AG09319 (cell line): ENCODE measurements around the gene SYNRG.

ENCODE experiments used
- DNase-seq: peaks from one replicate; pipeline ENCODE4 v3.0.0-alpha.2; 2010; ENCODE audit warnings: low read depth; ENCODE audit errors: extremely low read depth
- TF ChIP-seq, protein P1 (sequence below): IDR thresholded peaks from 2 replicates; pipeline ENCODE4 v1.5.1; 2011; ENCODE audit warnings: low read depth, mild to moderate bottlenecking, inconsistent platforms, low read length, moderate library complexity

SYNRG gene

DNA sequence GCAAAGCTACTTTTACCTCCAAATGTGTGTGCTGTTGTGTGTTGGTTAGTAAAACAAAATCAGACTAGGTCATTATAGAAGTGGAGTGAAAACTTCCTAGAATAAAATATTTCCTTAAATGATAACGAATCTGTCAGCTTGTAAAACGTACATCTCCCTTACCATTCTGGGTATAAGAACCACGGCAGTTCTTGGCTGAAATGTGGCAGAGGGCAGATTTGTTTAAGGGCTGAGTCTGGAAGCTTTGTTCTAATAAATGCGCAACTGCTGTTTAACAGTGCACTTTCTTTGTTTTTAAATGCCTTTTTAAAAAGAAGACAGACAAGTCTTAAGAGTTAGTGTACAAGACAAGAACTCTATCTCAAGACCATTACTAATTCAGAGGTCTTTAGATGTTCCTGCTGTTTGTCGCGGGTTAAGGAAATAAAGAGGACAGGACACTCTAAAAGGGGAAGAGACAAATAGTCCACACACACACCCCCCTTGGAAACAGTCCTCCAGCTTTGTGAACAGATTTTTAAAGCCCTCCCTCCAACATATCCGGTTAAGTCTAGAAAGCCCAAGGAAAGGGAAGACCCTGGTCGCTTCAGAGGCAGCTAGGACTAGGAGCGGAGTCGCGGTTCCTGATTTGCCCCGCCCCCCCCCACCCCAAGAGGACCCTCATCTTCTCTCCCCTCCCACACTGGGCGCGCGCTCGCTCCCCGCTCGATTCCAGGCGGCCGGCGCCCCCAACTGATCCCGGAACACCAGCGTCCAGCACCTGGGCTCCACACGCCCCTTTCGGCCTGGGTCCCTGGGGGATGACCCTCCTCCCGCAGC, 658 bp downstream of the SYNRG start:
- TF ChIP-seq, protein P1, sequence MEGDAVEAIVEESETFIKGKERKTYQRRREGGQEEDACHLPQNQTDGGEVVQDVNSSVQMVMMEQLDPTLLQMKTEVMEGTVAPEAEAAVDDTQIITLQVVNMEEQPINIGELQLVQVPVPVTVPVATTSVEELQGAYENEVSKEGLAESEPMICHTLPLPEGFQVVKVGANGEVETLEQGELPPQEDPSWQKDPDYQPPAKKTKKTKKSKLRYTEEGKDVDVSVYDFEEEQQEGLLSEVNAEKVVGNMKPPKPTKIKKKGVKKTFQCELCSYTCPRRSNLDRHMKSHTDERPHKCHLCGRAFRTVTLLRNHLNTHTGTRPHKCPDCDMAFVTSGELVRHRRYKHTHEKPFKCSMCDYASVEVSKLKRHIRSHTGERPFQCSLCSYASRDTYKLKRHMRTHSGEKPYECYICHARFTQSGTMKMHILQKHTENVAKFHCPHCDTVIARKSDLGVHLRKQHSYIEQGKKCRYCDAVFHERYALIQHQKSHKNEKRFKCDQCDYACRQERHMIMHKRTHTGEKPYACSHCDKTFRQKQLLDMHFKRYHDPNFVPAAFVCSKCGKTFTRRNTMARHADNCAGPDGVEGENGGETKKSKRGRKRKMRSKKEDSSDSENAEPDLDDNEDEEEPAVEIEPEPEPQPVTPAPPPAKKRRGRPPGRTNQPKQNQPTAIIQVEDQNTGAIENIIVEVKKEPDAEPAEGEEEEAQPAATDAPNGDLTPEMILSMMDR = no peak
- no peak for DNase-seq

DNA sequence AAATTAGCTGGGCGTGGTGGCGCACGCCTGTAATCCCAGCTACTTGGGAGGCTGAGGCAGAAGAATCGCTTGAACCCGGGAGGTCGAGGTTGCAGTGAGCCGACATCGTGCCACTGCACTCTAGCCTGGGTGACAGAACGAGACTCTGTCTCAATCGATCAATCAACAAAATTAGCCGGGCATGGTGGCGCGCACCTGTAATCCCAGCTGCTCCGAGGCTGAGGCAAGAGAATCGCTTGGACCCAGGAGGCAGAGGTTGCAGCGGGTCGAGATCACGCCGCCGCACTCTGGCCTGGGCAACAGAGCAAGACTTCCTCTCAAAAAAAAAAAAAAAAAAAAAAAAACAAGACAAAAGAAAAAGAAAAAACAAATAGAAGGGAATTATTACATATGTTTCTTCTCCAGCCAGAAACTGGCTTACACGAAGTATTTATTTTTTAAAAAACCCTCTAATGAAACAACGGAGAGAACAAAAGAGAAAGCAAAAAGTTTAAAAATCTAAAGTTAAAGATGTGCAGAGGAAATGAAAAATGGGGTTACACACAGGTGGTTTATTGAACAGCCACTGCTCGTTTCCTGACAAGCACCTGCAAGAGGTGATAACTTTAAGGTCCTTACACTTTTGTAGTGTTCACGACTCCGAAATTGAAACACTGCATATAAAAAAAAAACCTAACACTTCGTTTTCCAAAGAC, 1.4 kb downstream of the SYNRG start:
- no peak for DNase-seq
- TF ChIP-seq, protein P1 = no peak

DNA sequence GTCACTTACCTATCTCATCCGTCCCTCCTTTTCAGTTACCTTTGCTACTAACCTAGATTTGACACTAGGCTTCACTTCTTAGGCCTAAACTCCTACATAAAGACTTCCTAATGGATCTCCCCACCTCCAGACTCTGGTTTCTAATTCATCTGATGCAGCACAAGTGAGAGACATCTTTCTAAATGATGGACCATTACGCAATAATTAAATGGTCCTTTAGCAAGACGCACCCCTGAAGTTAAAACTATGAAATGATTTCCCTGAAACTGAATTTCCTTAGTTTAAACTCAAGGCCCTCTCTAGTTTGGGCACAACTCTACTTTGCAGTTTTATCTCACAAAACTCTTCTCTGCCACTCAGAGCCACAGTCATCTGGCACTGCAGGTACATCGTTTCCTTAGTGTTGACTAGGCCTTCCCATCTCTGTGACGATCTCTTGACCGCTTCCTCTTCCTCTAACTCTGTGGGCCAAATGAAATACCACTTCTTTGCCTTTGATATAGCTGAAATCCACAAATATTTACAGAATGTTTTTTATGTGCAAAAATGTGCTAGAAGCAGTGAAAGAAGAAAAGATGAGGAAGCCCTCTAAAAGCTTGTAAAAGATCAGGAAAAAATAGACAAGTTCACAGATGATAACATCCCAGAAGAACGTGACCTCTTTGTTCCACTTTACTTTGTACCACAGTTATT, 3.3 kb downstream of the SYNRG start:
- DNase-seq = no peak

DNA sequence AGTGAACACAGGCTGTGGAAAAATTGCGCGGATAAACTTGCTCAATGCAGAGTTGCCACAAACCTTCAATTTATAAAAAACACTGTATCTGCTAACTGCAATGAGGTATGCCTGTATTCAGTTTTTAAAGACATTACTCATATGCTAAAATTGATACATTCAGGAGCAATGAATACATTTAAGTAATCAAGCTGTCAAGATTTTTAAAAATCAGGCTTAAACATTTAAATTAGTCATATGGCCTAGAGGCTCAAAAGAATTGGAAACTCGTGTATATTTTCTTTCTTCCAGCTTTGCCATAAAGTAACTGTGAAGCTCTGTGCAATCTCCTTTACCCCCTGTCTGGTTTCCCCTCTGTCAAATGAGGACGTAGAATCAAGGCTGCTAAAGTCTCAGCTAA, 4.1 kb downstream of the SYNRG start:
- peak; percentile 45 for DNase-seq
- TF ChIP-seq, protein P1 = no peak

More for the DNA sequence above, 3.3 kb downstream of the SYNRG start:
- TF ChIP-seq, protein P1 = no peak

DNA sequence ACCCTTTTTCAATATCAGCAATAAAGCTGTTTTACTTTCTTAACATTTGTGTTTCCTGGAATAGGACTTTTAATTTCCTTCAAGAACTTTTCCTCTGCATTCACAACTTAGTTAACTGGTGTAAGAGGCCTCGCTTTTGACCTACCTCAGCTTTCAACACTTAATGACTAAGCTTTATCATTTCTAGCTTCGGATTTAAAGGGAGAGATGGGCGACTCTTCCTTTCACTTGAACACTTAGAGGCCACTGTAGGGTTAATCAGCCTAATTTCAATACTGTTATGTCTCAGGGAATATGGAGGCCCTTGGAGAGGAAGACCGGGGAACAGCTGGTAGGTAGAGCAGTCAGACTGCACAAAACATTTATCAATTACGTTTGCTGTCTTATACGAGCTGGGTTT, 4.7 kb downstream of the SYNRG start:
- TF ChIP-seq, protein P1 = no peak
- no peak for DNase-seq

DNA sequence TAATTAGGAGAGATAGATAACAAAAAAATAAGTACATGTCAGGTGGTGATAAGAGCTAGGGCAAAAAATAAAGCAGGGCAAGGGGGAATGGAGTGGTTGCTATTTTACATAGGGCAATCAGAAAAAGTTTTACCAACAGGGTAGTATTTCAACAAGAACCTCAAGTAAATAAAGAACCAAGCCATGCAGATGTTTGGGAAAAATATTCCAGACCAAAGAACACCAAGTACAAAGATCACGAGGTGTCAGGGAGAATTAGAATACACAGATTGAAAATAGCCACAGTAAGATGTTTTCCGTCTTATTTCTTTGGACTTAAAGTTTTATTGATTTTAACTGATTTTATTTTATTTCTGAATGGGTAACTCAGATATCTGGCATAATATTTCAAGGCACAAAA, 11.1 kb downstream of the SYNRG start:
- DNase-seq = no peak
- TF ChIP-seq, protein P1 = no peak

DNA sequence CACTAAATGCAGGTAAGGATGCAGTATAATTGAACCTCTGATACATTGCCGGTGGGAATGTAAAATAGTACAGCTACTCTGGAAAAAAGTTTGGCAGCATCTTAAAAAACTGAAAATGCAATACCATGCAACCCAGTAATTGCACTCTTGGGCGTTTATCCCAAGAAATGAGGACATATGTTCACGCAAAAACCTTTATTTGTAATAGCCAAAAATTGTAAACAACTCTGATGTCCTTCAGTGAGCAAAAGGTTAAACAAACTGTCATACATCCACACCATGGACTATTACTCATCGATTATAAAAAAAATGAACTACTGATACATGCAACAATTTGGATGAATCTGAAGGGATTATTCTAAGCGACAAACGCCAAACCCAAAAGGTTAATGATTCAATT, 16.9 kb downstream of the SYNRG start:
- TF ChIP-seq, protein P1 = no peak
- DNase-seq = peak; percentile 67
